Stimulated activated CD8-positive, alpha-beta memory T cell treated with anti-CD3 and anti-CD28 coated beads, Interleukin-15, amount 100 ng/mL, for 24 hours (primary cell): ENCODE results near the gene PAPPA.

Experiments
- DNase-seq: peaks from one replicate; pipeline ENCODE4 v3.0.0-alpha.2; 2020; ENCODE audit warnings: low read depth

PAPPA gene

DNA sequence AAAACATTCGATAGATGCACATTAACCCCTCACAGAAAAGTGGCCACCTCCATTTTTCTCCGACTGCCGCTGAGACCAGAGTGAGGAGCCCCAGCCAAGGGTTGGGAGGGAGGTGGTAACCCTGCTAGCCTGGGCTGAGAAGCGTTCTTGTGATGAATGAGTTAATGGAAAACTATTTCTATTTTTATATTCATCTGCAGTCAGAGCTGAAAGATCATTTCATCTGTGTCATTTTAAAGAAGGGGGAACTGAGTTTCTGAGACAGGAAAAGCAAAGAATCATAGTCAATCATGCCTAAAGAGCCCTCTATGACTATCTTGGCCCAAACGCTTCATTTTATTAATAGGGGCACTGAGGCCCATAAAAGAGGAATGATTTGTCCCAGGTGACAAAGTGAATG is 229.5 kb downstream of the PAPPA start:
- DNase-seq = no peak

DNA sequence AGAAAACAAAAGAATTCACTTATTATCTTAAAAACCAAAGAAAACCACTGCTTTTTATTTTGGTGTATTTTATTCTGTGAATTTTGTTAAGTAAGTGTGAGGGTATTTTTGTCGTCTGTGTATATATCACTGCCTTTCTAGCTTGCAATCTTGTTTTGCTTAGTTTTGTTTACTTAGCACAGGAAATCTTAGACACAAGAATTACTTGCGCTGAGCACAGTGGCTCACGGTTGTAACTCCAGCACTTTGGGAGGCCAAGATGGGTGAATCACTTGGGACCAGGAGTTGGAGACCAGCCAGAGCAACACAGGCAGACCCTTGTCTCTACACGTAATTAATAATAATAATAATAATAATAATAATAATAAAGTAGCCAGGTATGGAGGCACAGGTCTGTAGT is 230.3 kb downstream of the PAPPA start:
- no peak for DNase-seq

DNA sequence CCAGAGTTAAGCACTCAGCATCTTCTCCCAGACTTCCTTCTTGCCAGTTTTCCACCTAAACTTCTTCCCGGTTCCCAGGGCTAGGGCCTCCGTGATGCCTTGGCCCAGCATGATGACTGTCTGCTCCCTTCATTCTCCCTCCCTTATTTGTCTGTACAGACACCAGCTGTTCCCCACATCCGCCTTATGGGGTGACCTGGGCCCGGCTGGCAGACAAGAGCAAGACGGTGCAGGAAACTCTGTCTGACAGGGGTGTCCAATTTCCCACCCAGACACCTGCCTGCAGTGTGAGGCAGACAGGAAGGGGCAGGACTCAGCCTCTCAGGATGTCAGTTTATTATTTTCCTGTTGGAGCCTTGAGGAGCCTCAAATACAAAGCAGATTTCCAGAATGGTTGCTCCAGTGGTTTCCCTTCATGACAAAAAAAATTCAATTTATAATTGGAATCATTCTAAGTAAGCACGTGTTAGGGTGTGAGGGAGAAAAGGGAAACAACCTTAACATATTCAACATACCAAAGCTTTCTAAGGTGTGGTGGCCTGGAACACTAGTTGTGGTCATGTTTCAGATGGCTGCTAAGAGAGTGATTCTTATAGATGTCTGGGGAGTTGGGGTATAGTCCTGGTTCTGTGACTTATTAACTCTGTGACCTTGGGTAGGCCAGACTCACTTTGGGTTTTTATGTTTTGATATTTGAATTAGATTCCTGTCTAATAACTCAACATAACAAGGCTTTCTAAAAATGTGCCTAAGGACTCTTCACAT is 234.5 kb downstream of the PAPPA start:
- DNase-seq = no peak

DNA sequence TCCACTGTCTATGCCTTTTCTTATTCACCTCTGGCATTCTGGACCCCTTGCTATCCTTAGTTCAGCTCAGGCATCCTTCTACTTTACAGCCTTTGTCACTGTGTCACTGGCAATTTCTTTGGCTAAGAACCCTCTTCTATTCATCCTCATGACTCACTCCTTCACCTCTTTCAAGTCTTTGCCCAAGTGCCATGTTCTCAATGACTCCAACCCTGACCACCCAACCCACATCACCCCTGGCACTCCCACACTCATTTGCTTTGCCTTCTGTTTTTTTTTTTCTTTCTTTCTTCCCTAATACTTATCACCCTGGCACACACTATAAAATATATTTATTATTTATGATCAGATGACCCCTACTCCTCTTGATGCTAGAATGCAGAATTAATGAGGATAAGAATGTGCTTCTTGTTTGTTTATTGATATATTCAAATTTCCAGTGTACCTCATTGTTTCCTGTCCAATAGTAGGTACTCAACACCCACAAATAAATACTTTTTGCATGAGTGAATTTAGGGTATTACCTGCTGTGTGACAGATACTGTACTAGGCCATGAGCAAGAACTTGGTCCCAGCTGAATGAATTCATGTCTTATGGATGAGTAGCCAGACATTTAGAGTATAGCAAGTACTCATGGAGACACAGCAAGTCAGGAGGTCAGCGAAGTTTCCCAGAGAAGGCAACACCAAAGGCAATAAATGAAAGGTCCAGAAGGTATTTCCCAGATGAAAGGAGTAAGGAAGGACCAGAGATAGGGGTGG is 236.1 kb downstream of the PAPPA start:
- no peak for DNase-seq

DNA sequence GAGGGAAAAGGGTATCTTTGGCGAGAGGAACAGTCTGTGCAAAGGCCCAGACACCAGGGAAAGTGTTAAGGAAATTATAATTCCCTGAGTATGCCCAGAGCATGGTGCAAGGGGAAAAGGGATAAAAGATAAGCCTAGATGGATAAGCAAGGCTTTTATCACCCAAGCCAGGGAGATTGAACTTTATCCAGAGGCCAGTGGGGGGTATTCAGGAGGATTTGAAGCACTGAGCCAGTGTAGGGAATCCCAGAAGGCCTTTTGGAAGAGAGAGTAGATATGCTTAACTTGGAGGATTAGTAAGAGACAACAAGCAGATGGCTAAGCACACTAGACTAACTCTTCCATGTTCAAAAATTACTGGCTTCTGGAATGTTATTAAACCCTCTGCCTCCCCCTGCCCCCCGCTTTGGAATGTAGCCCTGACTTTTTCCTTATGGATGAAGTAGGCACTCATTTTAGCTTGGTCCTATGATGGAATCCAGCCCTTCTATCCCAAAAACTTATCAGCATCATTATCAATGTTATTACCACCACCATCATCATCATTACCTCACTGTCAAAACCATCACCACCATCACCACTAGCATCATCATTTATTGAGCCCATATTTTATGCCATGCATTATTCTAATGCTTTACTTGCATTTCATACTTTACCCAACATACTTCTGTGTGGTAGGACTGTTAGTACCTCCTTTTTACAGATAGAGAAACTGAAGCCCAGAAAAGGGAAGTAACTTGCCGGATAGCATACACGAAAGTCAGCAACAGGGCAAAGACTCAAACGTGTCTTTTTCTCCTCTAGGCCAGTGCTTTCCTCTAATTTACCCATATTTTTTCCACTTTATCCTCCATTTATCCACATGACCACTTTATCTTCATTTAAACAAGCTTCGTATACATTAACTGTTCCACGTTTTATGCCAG is 237.0 kb downstream of the PAPPA start:
- no peak for DNase-seq

GRCh38 chr9:116391306-116391900 is 237.8 kb downstream of the PAPPA start:
- no peak for DNase-seq

DNA sequence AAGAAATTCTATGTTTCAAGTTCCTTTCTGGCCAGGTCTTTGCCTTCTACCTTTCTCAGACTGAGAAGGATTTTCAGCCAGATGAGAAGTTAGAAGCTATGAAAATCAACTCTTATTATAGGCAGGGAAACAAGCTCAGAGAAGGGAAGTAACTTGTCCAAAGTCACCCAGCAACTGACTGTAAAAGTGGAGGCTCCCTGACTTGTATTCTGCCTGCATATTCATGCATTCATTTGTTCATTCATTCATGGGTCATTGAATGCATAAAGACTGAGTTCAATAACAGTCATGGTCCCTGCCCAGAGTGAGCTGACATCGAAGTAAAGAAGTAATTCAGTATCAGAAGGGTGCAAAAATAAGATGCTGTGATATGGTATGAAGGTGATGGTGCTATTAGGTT is 239.6 kb downstream of the PAPPA start:
- no peak for DNase-seq

DNA sequence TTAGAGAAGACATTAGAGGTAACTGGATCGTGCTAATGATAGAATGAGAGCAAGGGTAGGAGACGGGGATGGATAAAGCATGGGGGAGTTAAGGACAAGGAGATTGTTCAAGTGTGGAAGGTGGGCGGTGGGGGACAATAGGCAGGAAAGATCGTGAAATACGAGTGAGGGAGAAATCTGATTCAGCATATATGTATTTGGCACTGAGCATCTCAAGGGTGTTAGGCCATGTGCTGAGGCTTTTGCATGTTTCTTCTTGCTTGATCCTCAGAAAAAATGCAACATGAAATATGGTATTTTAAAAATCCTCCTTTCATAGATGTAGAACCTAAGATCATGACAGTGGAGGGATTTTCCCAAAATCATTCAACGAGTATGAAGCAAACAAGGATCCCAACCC is 240.5 kb downstream of the PAPPA start:
- no peak for DNase-seq

DNA sequence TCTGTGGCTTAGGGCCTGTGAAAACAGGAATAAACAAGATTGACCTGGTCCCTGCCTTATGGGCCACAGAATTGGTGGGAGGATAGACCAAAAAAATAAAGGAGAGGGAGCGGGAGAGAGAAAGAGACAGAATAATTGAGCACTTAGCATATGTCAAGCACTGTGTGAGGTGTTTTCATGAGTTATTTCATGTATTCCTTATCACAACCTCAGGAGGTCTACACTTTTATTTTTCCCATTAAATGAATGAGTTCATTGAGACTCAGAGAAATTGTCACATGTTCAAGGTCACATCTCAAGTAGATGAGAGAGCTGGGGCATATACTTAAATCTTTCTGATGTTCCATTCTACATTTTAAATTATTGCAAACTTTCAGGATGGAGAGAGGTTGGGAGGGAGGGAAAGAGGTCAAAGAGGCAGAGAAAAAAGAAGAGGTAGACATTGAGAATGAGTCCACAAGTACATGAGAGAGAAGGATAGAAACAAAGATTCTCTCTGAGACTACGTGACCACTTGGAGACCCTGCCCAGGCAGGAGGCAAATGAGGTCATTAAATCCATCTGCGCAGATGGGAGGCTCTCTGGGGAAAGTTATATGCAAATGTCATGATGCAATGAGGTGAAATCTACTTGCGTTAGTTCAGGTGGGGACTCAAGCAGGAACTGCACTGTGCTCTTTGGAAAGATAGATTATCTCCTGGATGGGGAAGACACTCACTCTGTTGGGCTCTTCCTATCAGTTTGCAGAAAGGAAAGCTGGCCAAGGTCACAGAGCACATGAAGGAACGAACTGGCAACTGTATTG is 241.5 kb downstream of the PAPPA start:
- DNase-seq = no peak

GRCh38 chr9:116395699-116396037 is 242.1 kb downstream of the PAPPA start:
- no peak for DNase-seq

GRCh38 chr9:116403171-116403570 is 249.6 kb downstream of the PAPPA start:
- no peak for DNase-seq

DNA sequence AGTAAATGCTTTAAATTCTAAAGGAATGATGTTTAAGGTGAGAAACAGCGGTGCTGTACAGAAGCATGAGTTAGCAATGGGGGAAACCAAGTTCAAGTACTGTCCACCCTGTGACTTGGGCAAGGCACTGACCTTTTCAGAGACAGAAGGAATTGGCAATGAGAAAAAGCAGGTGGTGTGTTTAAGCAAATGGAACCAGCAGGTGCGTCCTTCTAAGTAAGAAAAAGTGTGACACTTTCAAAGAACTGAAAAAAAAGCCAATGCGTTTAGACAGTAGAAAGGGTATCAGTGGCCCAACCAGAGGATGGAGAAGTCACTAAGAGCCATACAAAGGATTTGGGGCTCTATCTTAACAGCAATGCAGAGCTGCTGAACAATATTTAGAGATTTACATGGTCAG is 250.6 kb downstream of the PAPPA start:
- DNase-seq = no peak

DNA sequence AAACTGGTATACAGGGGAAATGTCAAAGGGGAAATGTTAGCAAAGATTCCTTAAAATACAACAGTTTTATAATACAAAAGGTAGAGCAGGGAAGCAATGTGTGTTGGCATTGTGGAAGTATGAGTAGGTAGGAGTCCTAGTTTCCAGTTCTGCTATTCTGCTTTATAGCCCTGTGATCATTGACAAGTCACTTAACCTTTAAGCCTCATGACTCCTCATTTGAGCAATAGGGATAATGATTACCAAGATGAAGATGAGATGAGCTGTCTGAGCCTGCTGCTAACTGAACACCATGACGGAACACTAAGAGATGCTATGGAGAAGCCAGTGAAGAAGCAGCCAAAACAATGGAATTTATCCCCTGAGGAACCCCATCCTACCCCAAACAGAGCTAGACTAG is 251.7 kb downstream of the PAPPA start:
- no peak for DNase-seq

GRCh38 chr9:116406469-116406868 is 252.9 kb downstream of the PAPPA start:
- no peak for DNase-seq

DNA sequence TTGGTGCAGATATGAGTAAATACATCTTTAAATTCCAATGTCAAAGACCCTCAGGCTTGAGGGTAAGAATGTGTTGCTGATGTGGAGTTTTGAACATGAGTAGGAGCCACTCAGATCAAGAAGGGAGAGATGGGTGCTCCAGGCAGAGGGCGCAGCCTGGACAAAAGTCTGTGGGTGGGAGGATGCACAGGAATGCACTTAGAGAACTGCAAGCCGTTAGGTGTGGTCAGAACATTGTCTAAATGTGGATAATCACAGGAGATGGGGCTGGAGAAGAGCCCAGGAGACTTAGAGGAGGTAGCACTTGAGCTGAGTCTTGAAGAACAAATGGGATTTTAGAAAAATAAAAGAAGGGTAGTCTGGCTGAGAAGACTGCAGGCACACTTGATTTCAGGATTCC is 255.5 kb downstream of the PAPPA start:
- DNase-seq = no peak

- no peak for DNase-seq
These were observed 256.0 kb downstream of the PAPPA start for GRCh38 chr9:116409638-116410037.

- DNase-seq = no peak
These were observed 257.9 kb downstream of the PAPPA start for GRCh38 chr9:116411506-116411905.

DNA sequence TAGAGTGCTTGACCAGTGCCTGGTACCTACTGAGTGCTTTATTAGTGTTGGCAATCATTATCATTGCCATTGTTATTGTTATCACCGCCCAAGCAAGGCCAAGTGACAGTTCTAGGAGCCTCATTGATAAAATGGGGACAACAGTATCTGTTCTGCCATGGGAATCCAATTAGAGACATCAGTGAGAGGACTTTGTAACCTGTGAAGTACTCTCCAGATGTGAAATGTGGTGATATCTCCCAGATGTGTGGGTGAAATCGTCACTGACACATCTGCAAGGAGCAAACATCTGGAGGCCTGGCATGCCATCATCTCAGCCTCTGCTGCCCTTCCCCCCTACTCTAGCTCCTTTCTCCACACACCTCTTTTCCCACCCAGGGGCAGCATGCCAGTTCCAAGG is 260.8 kb downstream of the PAPPA start:
- DNase-seq = no peak

DNA sequence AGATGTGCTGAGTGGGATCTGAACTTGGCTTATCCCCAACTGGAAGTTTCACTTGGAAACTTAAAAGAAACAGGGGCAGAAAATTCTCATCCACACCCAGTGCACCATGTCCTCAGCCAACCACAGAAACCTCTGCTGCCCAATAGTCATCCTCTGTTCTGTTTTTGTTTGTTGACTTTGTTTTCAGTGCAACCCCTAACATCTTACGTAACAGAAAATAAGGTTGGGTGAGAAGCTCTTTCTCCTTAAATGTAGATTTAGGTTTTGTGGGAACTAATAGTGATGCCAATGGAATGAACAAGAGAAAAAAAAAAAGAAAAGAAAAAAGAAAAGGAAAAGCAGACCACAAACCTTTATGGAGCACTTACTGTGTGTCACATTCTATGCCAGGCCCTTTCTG is 262.8 kb downstream of the PAPPA start:
- DNase-seq = no peak

- DNase-seq = no peak
These were observed 263.9 kb downstream of the PAPPA start for GRCh38 chr9:116417464-116417863.

- DNase-seq = no peak
These were observed 265.6 kb downstream of the PAPPA start for GRCh38 chr9:116419181-116419580.
